ENCODE data around the gene INO80D.
A peak's percentile ranks its signal among the peaks of the same experiment; 100 is the strongest.
"Not testable (repeated sequence)": the region's sequence is repeated elsewhere in the genome, so short reads cannot be mapped to it uniquely, and the experiment has no call there.

INO80D gene

GRCh38 chr2:206031162-206031784, 54.7 kb downstream of the INO80D start:
- peak; percentile 10 for DNase-seq (ENCODE audit: low spot score)

GRCh38 chr2:206028101-206028500, 57.9 kb downstream of the INO80D start:
- no peak for DNase-seq (ENCODE audit: low spot score)

GRCh38 chr2:206023183-206023582, 62.8 kb downstream of the INO80D start:
- DNase-seq (ENCODE audit: low spot score): no peak

- DNase-seq (ENCODE audit: low spot score): no peak
These were observed 65.8 kb downstream of the INO80D start for GRCh38 chr2:206020171-206020570.

- not testable (repeated sequence) for DNase-seq (ENCODE audit: low spot score)
These were observed 70.2 kb downstream of the INO80D start for GRCh38 chr2:206015746-206016145.

GRCh38 chr2:206011795-206012194, 74.2 kb downstream of the INO80D start:
- DNase-seq (ENCODE audit: low spot score): no peak

- no peak for DNase-seq (ENCODE audit: low spot score)
These were observed 74.9 kb downstream of the INO80D start for GRCh38 chr2:206011018-206011614.

- DNase-seq (ENCODE audit: low spot score): no peak
These were observed 81.8 kb downstream of the INO80D start for GRCh38 chr2:206004004-206004693.

GRCh38 chr2:206002440-206002839, 83.5 kb downstream of the INO80D start:
- no peak for DNase-seq (ENCODE audit: low spot score)

GRCh38 chr2:206001912-206002311, 84.1 kb downstream of the INO80D start:
- no peak for DNase-seq (ENCODE audit: low spot score)

- no peak for DNase-seq (ENCODE audit: low spot score)
These were observed 85.2 kb downstream of the INO80D start for GRCh38 chr2:206000776-206001175.

GRCh38 chr2:205998583-205998982, 87.4 kb downstream of the INO80D start:
- DNase-seq (ENCODE audit: low spot score): no peak

GRCh38 chr2:205996161-205996560, 89.8 kb downstream of the INO80D start:
- no peak for DNase-seq (ENCODE audit: low spot score)

GRCh38 chr2:205995260-205995659, 90.7 kb downstream of the INO80D start:
- DNase-seq (ENCODE audit: low spot score): no peak

GRCh38 chr2:205994344-205994743, 91.6 kb downstream of the INO80D start:
- no peak for DNase-seq (ENCODE audit: low spot score)

GRCh38 chr2:205990104-205990503, 95.9 kb downstream of the INO80D start:
- no peak for DNase-seq (ENCODE audit: low spot score)

GRCh38 chr2:205989271-205990071, 96.5 kb downstream of the INO80D start:
- no peak for DNase-seq (ENCODE audit: low spot score)

- DNase-seq (ENCODE audit: low spot score): not testable (repeated sequence)
These were observed 97.3 kb downstream of the INO80D start for GRCh38 chr2:205988681-205989080.

GRCh38 chr2:205988274-205988673, 97.7 kb downstream of the INO80D start:
- DNase-seq (ENCODE audit: low spot score): no peak

- DNase-seq (ENCODE audit: low spot score): not testable (repeated sequence)
These were observed 99.6 kb downstream of the INO80D start for GRCh38 chr2:205986334-205986733.

- no peak for DNase-seq (ENCODE audit: low spot score)
These were observed 101.6 kb downstream of the INO80D start for GRCh38 chr2:205984381-205984780.

GRCh38 chr2:205982776-205983327, 103.1 kb downstream of the INO80D start:
- DNase-seq (ENCODE audit: low spot score): no peak
